GDM1 (cell line): Measurements from ENCODE around the gene SH3D19.

Experiments
- DNase-seq: peaks from one replicate; lab custom pipeline; 2025; lab: John Stamatoyannopoulos, UW

Gene SH3D19

GRCh38 chr4:151195801-151196200 lies 129.6 kb downstream of the SH3D19 start:
- no peak for DNase-seq

GRCh38 chr4:151193414-151193813 lies 132.0 kb downstream of the SH3D19 start:
- no peak for DNase-seq

- no peak for DNase-seq
These were observed 132.7 kb downstream of the SH3D19 start for GRCh38 chr4:151192556-151193235.

GRCh38 chr4:151184523-151185458 lies 140.6 kb downstream of the SH3D19 start:
- DNase-seq, result no peak

- DNase-seq, result no peak
These were observed 142.9 kb downstream of the SH3D19 start for GRCh38 chr4:151182455-151182996.

GRCh38 chr4:151176685-151177084 lies 148.7 kb downstream of the SH3D19 start:
- no peak for DNase-seq

GRCh38 chr4:151175754-151176631 lies 149.4 kb downstream of the SH3D19 start:
- no peak for DNase-seq

- DNase-seq, result no peak
These were observed 150.2 kb downstream of the SH3D19 start for GRCh38 chr4:151175233-151175632.

- no peak for DNase-seq
These were observed 150.6 kb downstream of the SH3D19 start for GRCh38 chr4:151174784-151175183.

- DNase-seq, result no peak
These were observed 151.5 kb downstream of the SH3D19 start for GRCh38 chr4:151173871-151174270.

- DNase-seq, result no peak
These were observed 155.5 kb downstream of the SH3D19 start for GRCh38 chr4:151169900-151170299.

- DNase-seq, result no peak
These were observed 156.2 kb downstream of the SH3D19 start for GRCh38 chr4:151169223-151169622.

- no peak for DNase-seq
These were observed 157.8 kb downstream of the SH3D19 start for GRCh38 chr4:151167561-151167960.

- DNase-seq, result no peak
These were observed 158.8 kb downstream of the SH3D19 start for GRCh38 chr4:151166636-151167035.

GRCh38 chr4:151165205-151166000 lies 160.0 kb downstream of the SH3D19 start:
- no peak for DNase-seq

GRCh38 chr4:151163855-151164254 lies 161.6 kb downstream of the SH3D19 start:
- no peak for DNase-seq

GRCh38 chr4:151158979-151159378 lies 166.4 kb downstream of the SH3D19 start:
- no peak for DNase-seq

- no peak for DNase-seq
These were observed 167.9 kb downstream of the SH3D19 start for GRCh38 chr4:151157543-151157942.

GRCh38 chr4:151153585-151153984 lies 171.8 kb downstream of the SH3D19 start:
- no peak for DNase-seq

- no peak for DNase-seq
These were observed 173.4 kb downstream of the SH3D19 start for GRCh38 chr4:151152028-151152427.
